GM21723 (cell line): ENCODE results near the gene KREMEN1.
"Not testable (repeated sequence)": the region's sequence is repeated elsewhere in the genome, so short reads cannot be mapped to it uniquely, and the experiment has no call there.

Experiments used
- ATAC-seq: cut with Tn5 transposase; IDR thresholded peaks from one replicate; pipeline ENCODE4 v1.9.1; 2021; ENCODE audit warnings: mild to moderate bottlenecking, moderate library complexity; ENCODE audit not compliant: unreplicated experiment

The KREMEN1 gene

DNA sequence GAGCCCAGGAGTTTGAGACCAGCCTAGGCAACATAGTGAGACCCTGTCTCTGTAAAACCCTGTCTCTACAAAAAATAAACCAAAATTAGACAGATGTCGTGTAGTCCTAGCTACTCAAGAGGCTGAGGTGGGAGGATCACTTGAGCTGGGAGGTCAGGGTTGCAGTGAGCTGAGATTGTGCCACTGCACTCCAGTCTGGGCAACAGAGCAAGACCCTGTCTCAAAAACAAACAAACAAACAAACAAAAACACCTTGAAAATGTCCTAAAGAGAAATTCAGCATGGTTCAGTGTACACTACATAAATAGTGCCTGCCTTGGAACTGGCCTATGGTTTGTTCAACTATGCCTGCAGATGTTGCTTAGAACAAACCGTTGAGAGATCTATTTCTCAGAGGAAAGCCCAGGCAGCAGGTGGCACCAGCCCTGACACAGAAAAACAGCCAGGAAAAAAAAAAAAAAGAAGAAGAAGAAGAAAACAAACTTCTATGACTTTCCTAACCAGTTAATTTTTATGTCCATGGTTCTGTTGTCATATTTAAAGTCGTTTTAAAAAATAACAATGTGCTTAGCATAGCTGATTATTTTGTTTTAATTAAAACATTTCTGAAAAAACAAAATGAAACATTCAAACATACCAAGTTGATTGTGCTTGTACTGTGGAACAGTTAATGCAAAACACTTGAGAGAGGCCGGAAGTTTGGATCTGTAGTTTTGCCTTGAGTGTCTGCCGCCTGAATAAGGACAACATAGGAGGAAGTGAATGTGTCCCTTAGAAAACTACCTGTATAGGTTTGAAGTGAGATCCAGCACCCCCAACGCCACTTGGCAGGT lies 5.4 kb downstream of the KREMEN1 start:
- ATAC-seq = no peak

DNA sequence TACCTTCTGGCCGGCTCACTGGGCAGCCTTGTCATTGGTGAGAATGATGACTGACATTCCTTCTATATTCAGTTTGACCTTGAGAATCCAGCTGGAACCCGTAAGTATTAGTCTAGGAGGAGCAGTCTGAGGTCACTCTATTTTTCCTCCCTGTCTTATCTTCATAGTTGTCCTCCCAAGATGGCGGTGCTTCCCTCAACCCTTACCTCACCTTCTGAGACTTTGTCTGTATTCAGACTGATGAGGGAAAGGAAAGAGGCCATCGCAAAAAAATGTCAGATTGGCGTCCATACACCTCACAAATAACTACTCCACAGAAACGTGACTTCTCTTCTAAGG lies 6.0 kb downstream of the KREMEN1 start:
- no peak for ATAC-seq

DNA sequence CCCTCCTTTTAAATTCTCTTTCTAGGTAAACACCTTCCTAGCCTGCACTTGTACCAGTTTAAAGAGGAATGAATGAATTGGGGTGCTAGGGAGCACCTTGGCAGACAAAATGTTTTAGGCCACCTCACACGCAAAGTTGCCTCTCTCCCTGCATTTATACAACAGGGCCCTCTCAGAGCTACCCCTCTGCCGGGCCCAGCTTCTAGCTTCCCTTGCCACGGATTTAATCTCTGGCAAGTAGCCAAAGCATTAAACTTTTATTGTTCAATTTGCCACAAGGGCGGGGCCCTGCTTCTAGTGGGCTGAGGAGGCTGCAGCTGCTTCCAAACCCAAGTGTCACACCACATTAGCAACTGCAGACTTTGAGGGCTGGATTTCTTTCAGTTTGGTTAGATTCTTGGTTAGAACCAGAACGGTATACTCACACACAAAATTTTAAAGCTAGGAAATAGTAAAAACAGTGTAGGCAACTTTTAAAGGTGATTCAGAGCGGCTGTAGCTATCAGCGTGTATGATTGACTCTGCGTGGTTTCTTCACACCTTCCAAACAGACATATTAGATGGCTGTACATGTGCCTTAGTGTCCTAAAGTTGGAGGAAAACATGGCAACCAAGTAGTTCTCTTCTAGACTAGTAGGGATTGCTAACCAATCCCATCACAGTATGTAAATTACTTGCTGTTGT lies 6.5 kb downstream of the KREMEN1 start:
- no peak for ATAC-seq

DNA sequence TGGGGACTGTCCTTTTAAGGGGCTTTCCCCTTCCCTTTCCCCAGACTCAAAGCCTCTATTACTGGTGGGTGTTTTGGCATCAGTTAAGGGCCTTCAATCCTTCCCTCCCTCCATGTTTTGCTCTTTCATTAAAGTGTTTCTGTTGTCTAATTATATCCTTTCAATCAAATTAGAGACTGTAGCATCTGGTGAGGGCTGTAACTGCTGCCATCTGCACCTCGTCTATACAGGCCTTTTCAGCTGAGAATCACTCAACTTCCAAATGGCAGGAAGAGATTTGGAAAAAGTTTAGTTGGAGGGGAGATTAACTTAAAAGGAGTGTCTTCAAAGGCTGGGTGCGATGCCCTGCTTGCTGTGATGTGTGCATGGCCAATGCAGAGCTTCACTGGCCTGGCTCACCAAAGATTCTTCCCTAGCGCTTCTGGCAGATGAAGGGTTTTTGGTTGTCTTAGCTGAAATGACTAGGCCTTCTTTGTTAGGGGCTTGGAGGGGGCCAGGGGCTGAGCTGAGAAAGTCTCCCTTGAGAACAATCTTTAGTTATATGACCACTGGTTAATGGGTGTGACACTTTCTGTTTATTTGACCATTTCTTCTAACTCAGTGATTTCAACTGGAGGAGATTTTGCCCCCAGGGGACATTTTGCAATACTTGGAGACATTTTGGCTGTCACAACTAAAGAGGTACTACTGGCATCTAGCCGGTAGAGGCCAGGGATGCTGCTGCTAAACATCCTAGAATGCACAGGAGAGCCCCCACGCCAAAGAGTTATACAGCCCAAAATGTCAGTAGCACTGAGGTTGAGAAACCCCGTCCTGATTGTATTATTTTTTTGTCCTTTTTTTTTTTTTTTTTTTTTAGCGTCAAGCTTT lies 7.5 kb downstream of the KREMEN1 start:
- no peak for ATAC-seq

DNA sequence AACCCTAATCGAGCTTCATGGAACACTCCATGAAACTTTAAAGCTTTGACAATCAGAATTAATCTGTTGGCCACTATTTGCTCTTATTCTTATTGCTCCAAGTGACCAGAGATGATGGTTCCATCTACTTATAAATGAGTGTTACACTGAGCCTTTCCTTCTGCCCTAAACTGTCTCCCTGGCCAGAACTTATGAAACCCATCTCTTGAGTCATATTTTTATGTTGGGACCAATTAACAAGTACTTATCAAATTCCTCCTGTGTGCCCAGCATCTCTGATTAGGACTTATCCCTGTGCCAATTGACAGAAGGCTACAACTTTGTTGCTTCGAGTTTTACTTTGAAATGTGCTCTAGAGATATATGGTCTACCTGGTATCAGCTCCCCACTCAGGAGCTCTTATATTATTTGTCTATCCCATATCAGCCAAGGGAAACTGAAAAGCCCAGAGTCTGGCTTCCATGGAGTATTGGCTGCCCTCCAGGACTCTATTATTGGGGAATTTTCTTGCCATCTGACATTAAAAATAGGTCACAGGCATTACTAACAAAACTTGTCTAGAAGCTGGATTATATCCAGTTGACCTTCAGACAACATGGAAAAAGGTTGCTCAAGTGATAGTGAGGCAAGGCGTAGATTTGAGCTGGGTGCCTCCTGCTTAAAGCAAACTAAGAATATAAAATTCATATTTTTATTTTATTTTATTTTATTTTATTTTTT lies 8.8 kb downstream of the KREMEN1 start:
- no peak for ATAC-seq

DNA sequence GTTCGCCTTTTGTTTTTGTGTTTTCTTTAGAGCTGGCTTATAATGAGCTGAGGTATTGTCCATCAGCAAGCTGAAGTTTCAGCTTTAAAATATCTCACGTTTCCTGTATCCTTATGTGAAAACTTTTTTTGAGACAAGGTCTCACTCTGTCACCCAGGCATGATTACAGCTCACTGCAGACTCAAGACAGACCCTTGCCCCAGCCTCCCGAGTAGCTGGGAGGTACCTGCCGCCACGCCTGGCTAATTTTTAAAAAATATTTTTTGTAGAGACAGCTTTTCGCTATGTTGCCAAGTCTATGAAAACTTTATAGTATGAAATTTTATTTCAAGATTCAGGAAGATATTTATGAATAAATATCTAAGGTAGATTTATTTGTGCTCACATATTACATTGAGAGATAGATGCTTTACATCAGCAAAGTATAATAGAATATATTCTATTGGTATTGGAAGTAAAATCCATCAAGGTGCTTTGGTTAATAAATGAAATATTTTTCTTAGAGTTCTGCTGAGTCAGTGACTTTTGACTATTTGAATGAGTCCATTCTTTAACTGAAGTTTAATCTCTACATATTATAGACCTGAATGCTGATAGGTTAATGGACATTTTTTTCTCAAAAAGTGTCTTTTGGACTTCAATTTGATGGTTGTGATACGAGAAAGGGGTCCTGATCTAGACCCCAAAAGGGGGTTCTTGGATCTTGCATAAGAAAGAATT lies 10.2 kb downstream of the KREMEN1 start:
- ATAC-seq = no peak

DNA sequence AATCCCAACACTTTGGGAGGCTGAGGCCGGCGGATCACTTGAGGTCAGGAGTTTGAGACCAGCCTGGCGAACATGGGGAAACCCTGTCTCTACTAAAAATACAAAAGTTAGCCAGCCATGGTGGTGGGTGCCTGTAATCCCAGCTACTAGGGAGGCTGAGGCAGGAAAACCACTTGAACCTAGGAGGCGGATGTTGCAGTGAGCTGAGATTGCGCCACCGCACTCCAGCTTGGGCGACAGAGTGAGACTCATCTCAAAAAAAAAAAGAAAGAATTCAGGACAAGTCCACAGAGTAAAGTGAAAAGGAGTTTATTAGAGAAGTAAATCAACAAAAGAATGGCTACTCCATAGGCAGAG lies 10.7 kb downstream of the KREMEN1 start:
- ATAC-seq = not testable (repeated sequence)

DNA sequence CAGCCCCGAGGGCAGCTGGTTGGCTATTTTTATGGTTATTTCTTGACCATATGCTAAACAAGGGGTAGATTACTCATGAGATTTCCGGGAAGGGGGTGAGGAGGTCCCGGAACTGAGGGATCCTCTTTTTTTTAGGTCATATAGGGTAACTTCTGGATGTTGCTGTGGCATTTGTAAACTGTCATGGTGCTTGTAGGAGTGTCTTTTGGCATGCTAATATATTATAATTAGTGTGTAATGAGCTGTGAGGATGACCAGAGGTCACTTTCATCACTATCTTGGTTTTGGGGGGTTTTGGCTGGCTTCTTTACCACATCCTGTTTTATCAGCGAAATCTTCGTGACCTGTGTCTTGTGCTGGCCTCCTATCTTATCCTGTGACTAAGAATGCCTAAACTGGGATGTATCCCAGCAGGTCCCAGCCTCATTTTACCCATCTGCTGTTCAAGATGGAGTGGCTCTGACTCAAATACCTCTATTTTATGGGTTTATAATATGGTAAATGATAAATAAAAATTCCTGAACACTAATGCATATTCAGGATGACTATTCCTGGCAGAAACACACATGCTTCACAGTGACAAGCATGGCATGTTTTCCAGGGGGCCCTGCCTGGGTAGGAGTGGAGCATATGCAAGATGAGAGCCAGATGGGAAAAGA lies 11.2 kb downstream of the KREMEN1 start:
- no peak for ATAC-seq

DNA sequence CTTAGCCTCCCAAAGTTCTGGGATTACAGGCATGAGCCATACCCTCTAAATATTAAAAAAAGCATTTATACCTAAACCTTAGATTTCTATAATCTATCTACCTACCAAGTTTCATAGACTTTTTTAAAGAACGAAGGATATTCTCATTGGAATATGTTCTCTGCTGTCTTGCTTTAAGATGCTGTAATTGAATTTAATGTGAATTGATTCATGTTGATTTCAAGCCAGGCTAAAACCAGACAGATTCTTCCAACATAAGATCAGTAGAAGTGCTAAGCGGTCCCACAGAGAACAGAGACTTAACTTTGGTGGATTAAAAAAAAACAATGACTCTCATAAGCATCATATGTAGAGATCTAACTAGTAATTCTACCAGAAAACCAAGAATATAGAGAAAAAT lies 14.2 kb downstream of the KREMEN1 start:
- ATAC-seq = no peak

DNA sequence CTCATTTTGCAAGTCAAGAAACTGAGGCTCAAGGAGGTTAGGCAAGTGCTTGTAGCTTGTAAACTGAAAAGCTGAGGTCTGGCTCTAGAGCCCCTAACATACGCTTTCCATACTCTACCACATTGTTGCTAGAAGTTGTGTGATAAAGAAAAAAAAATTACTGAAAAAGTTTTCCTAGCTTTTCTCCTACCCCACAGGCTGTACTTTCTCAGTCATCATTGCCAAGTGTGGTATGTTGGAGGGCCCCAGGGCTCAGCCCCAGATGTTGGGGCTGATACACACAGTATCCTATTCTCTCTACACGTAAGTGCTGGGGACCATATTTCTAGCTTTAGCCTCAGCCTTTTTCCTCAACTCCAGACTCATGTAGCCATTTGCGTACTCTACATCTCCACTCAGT lies 16.0 kb downstream of the KREMEN1 start:
- ATAC-seq = no peak

DNA sequence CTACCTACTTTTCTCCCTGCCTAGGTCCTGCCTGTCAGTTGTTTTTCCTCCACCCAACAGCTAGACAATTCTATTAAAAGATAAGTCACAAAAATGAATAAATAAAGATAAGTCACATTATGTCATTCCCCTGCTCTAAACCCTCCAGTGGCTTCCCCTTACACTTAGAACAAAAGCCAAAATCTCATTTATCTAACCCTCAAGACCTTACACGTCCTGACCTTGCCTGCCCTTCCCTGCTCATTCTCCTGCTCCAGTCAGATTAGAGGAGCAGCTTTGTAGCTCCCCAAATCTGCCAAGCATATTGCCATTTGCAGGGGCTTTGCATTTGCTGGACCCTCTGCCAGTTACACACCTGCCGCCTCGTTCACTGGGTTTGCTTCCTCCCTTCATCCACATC lies 16.7 kb downstream of the KREMEN1 start:
- no peak for ATAC-seq

DNA sequence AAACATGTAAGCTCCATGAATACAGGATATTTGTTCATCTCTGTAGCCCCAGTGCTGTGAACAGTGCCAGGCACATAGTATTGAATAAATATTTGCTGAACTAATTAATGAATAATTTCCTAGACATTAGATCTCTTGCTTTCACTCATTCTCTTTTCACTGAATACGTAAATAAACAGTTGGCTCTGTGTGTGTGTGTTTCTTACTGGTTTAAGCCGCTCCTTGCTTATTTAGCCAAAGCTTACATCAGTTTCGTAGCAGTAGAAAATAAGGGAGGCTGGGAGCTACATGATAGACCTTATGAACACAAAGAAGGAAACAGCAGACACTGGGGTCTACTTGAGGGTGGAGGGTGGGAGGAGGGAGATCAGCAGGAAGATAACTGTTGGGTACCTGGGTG lies 17.2 kb downstream of the KREMEN1 start:
- ATAC-seq = no peak

DNA sequence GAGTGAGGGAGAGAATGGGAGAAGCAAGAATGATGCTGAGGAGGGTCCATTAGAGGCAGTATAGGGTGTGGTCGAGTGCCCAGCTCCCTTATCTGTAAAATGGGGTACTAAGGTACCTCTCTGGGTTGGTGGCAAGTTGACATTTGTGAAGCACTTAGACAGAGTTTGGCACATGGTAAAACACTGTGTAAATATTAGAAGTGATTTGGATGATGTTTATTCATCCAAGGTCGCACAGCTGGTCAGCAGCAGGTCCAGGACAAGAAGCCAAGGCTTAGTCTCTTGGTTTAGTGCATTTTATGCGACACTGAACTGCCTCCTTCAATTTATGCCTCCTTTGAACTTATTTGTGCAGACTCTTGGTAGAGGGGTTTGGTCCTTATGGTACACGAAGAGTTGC lies 19.4 kb downstream of the KREMEN1 start:
- ATAC-seq = no peak

DNA sequence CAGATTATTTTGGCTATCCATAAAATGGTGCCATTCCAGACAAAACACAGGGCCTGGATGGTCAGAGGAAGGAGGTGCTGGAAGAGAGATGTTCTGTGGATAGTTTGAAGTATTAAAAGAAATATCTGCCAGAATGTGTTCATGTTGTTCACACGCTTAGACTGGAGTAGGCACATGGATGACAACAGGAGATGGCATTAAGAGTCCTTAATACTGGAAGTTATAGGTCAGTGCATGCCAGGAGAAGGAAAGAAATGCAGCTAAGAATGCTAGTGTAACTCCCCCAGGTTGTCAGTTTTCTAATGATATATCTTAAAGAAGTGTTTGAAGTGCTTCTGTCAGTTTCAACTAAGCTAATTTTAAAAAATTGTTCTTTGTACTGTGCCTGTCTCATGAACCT lies 20.2 kb downstream of the KREMEN1 start:
- no peak for ATAC-seq

DNA sequence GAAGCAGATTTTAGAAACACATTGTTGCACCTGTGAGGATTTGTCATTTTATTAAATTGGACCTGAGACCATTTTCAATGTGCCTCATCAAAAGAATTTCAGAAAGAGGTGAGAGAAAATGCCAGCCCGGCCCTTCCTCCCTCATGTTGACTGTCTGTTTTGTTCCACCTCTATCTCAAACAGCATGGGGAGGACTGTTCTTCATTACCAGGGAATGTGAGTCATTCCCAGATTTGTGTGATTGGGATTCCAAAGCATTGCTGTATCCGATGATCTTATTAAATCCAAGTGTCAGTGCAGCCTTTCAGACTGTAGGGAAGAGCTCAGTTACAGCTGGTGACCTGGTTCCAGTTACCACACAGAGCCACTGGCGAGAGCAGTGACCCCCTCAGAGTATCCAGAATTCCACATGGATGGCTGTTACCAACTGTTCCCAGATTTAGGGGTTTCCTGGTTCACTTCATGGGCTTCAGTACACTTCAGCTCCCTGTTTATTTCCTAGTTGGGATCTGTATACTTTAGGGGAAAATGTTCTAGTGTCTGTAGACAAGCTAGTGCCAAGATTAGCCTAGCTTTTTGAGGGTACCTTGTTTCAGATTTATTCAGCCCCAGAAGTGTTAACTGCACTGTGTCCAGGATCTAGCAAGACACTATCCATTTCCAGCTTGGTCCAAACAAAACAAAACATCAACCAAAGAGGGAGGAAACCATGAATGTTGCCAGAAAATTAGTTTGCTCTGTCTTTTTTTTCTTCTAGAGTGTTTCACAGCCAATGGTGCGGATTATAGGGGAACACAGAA lies 20.9 kb downstream of the KREMEN1 start:
- ATAC-seq = no peak

DNA sequence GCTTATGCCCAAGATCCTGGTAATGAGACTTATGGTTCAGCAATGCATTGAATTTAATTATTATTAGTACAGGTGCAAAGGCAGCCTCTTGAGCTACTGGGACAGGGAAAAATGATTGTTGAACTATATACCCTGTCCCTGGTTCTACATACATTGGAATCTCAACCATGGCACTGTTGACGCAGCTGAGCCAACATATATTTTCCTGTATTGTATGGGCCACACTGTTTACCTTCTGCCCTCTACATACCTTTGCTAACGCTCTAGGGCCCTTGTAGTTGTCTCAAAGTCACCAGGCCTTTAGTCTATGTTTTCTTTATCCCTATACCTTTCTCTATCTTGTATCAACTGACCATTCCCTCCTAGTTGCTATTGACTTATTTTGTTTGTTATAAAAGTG lies 22.6 kb downstream of the KREMEN1 start:
- ATAC-seq = no peak

DNA sequence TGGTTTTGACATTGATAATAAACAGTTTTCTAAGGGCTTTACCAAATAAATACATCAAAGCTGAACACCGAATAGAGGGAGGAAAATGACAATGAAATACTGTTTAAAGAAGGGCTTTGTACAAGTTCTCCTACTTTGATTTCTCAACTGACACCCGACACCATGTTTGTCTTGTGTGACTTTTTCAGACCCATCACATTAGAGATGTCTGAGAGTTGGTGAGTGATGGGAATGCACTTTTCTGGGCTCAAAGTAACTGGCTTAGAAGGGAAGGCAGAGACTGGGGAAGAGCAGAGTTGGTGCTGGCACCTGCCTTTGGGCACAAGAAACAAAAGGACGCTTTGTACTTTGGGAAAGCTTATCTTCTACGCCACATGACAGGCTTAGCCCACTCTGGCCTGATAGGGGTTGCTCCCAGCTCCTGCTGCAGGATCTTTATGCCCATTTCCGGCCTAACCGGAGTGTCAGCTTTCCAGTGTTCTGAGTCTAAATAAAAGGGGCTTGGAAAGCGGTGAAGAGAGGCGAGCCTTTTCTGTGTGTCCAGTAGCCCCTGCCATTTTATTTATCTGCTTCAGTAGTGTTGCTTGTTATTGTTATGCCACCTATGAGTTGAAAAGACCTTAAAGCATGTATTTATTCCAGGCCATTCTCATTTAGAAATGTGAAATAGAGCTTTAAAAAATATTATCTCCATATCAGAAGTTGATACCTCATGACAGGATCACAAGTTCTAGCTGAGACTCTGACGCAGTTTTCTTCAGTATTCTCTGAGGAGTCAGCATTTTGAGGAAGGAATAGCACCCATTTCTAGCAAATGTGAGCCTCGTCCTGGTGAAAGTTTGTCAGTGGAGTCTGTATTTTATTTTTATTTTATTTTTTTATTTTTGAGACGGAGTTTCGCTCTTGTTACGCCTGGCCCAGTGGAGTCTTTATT lies 24.2 kb downstream of the KREMEN1 start:
- no peak for ATAC-seq

DNA sequence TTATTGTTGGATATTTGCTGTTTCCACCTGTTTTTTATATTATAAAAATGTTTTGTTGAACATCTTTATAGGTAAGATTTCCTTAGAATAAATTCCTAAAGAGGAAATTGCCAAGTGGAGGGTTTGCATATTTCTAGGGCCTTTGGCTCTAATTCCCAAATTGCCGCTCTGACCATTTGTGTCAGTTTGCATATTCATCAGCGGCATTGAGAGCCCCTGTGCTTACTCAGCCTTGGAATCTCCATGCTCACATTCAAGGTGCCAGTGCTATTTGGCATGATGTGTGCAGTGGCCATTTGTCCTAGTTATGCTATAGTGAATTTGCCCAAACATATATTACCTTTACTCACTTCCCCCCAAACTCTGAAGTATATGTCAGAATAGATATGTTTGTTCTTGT lies 25.5 kb downstream of the KREMEN1 start:
- no peak for ATAC-seq
